ENCODE results near the gene GBF1.
A peak's percentile ranks its signal among the peaks of the same experiment; 100 is the strongest.

GBF1 gene

DNA sequence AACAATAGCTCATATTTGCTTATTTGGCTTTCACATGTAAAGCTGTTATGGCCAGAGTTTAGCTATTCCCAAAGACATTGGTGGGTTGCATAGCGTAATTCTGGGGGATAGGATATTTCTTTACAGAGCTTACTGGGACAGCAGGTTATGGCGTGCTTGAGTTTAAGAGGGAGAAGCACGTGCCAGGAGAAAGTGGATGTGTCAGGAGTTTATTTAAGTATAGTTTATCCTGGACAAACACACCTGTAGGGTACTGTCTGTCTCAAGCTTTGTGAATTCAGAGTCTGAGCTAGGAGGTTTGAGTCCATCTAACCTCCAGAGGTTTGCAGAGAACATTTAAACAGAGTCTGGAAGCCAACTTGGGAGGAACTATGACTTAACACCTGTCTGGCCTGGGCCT, 21.3 kb downstream of the GBF1 start:
- ChIA-PET CTCF (interaction anchor here (0.6 to 3.1 kb wide), 8 partner anchors 13 to 454 kb away, joined by 3 to 18 read pairs (median 4); partner anchors contain the start of gene PITX3), POLR2A (no interaction called here)

DNA sequence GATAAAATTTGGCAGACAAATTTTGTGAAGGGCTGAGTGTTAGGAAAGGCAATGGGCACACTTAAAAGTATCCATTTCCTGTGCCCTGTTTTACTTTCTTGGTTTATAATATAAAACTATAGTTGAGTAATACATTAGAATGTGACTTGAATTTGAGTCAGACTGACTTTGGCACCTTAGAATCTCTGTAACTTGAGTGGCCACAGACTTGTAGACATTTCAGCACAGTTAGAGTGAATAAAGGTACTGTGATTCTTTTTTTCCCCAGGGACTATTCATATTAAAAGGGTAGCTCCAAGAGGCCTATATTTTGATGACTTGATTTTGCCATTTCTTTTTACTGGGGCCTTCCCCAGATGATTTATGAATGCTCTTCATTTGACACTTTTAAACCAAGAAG, 22.4 kb downstream of the GBF1 start:
- Histone ChIP-seq H3K4me1 (ENCODE audit: control extremely low read depth in 1 of 4, control insufficient read depth in 4 of 4, insufficient read depth in 4 of 4, low read length in 3 of 4) (no peaks in the 10 kb centered on the region), H3K4me3 (ENCODE audit: control insufficient read depth in 1 of 7, extremely low read depth in 1 of 7, insufficient read depth in 4 of 7, low read depth in 2 of 7, low read length in 6 of 7) (no peak overlapping the region), H3K36me3 (ENCODE audit: control insufficient read depth in 4 of 4, insufficient read depth in 4 of 4, low read length in 3 of 4) (peaks cover 6 to 32% (median 10%) of the 10 kb centered on the region in 4 experiments), H3K27ac (ENCODE audit: insufficient read depth in 1 of 2, low read depth in 1 of 2, low read length in 2 of 2, poor library complexity in 1 of 2, severe bottlenecking in 2 of 2) (no peak overlapping the region), H3K27me3 (replicated peaks in 2 of 5; ENCODE audit: control insufficient read depth in 4 of 5, insufficient read depth in 5 of 5, low read length in 4 of 5) (no peaks in the 10 kb centered on the region), H3K9me3 (ENCODE audit: control extremely low read depth in 1 of 5, control insufficient read depth in 4 of 5, insufficient read depth in 2 of 5, low read depth in 1 of 5, low read length in 4 of 5) (no peaks in the 10 kb centered on the region)
- ChIA-PET POLR2A (no interaction called here), CTCF (interaction anchor here (0.6 to 3.1 kb wide), 8 partner anchors 9 to 1723 kb away, joined by 3 to 18 read pairs (median 4); no protein-coding TSS in a partner anchor)
- DNase-seq: no peak

More for the DNA sequence above, 21.3 kb downstream of the GBF1 start:
- Histone ChIP-seq H3K4me1 (ENCODE audit: control extremely low read depth in 1 of 4, control insufficient read depth in 4 of 4, insufficient read depth in 4 of 4, low read length in 3 of 4) (no peaks in the 10 kb centered on the region), H3K4me3 (ENCODE audit: control insufficient read depth in 1 of 7, extremely low read depth in 1 of 7, insufficient read depth in 4 of 7, low read depth in 2 of 7, low read length in 6 of 7) (no peak overlapping the region), H3K27me3 (replicated peaks in 2 of 5; ENCODE audit: control insufficient read depth in 4 of 5, insufficient read depth in 5 of 5, low read length in 4 of 5) (no peaks in the 10 kb centered on the region), H3K9me3 (ENCODE audit: control extremely low read depth in 1 of 5, control insufficient read depth in 4 of 5, insufficient read depth in 2 of 5, low read depth in 1 of 5, low read length in 4 of 5) (no peaks in the 10 kb centered on the region), H3K36me3 (ENCODE audit: control insufficient read depth in 4 of 4, insufficient read depth in 4 of 4, low read length in 3 of 4) (peaks cover 14 to 41% (median 18%) of the 10 kb centered on the region in 4 experiments), H3K27ac (ENCODE audit: insufficient read depth in 1 of 2, low read depth in 1 of 2, low read length in 2 of 2, poor library complexity in 1 of 2, severe bottlenecking in 2 of 2) (no peak overlapping the region)
- 100% methylated on average over 3 of the region's 3 CpGs for WGBS (ENCODE audit: insufficient coverage)
- no peak for DNase-seq

DNA sequence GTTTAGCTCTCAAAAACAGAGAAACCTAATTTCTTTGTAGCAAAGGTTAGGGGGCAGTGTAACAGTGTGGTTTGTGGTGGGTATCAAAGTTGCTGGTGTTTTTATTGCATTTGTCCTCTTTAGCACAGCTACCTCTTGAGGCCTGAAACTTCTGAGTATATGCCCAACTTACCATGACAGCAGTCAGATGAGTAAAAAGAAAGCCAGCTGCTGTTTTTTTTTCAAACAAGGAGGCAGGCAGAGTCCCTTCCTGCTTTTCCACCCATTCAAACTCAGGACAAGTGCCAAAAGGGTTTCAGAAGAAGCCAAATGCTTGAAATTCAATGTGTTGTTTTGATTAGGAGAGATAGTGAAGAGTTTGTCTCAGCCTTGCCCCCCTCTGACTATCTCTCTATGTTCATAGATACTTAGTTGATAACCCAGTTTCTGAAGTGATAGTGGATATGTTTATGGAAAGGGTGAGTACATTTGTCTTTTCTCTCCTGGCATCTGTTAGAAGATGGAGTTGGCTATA, 23.1 kb downstream of the GBF1 start:
- Histone ChIP-seq H3K36me3 (ENCODE audit: control insufficient read depth in 4 of 4, insufficient read depth in 4 of 4, low read length in 3 of 4) (peaks cover 0 to 27% (median 9%) of the 10 kb centered on the region in 4 experiments), H3K9me3 (ENCODE audit: control extremely low read depth in 1 of 5, control insufficient read depth in 4 of 5, insufficient read depth in 2 of 5, low read depth in 1 of 5, low read length in 4 of 5) (no peaks in the 10 kb centered on the region), H3K4me3 (ENCODE audit: control insufficient read depth in 1 of 7, extremely low read depth in 1 of 7, insufficient read depth in 4 of 7, low read depth in 2 of 7, low read length in 6 of 7) (no peak overlapping the region), H3K27me3 (replicated peaks in 2 of 5; ENCODE audit: control insufficient read depth in 4 of 5, insufficient read depth in 5 of 5, low read length in 4 of 5) (no peaks in the 10 kb centered on the region), H3K4me1 (ENCODE audit: control extremely low read depth in 1 of 4, control insufficient read depth in 4 of 4, insufficient read depth in 4 of 4, low read length in 3 of 4) (no peaks in the 10 kb centered on the region), H3K27ac (ENCODE audit: insufficient read depth in 1 of 2, low read depth in 1 of 2, low read length in 2 of 2, poor library complexity in 1 of 2, severe bottlenecking in 2 of 2) (no peak overlapping the region)
- POLR2A ChIA-PET: no interaction called here
- CTCF ChIA-PET: interaction anchor here (0.7 to 3.1 kb wide), 6 partner anchors 8 to 1724 kb away, joined by 3 to 18 read pairs (median 4); no protein-coding TSS in a partner anchor
- DNase-seq: peak in 2 of 3 donors; percentile 5 to 10

DNA sequence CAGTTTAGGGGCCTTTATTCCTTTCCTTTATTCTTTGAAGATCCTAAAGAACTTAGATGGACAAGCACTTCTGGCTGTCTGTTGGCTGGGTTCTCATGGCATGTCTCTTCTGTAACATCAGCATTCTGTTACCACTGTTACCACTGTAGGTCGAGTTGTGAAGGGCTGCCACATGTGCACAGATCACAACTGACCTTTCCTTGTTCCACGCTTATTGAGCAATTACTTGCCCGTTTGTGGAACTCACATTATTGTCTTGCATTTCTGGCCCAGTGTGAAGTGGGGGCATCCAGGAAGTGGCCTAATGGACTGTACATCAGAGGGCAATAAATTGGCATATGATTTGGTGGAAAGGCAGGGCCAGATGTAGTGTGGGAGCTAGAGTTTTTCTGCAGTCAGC, 23.7 kb downstream of the GBF1 start:
- ChIA-PET POLR2A (no interaction called here), CTCF (interaction anchor here (1.2 to 1.4 kb wide), 2 partner anchors 8 to 9 kb away, joined by 3 to 4 read pairs; no protein-coding TSS in a partner anchor)
- Histone ChIP-seq H3K27me3 (replicated peaks in 2 of 5; ENCODE audit: control insufficient read depth in 4 of 5, insufficient read depth in 5 of 5, low read length in 4 of 5) (no peaks in the 10 kb centered on the region), H3K4me1 (ENCODE audit: control extremely low read depth in 1 of 4, control insufficient read depth in 4 of 4, insufficient read depth in 4 of 4, low read length in 3 of 4) (no peaks in the 10 kb centered on the region), H3K27ac (ENCODE audit: insufficient read depth in 1 of 2, low read depth in 1 of 2, low read length in 2 of 2, poor library complexity in 1 of 2, severe bottlenecking in 2 of 2) (no peak overlapping the region), H3K36me3 (ENCODE audit: control insufficient read depth in 4 of 4, insufficient read depth in 4 of 4, low read length in 3 of 4) (peaks cover 0 to 22% (median 8%) of the 10 kb centered on the region in 4 experiments), H3K4me3 (ENCODE audit: control insufficient read depth in 1 of 7, extremely low read depth in 1 of 7, insufficient read depth in 4 of 7, low read depth in 2 of 7, low read length in 6 of 7) (no peak overlapping the region), H3K9me3 (ENCODE audit: control extremely low read depth in 1 of 5, control insufficient read depth in 4 of 5, insufficient read depth in 2 of 5, low read depth in 1 of 5, low read length in 4 of 5) (no peaks in the 10 kb centered on the region)
- WGBS (ENCODE audit: insufficient coverage): 85% methylated on average over 3 of the region's 3 CpGs
- DNase-seq: no peak

DNA sequence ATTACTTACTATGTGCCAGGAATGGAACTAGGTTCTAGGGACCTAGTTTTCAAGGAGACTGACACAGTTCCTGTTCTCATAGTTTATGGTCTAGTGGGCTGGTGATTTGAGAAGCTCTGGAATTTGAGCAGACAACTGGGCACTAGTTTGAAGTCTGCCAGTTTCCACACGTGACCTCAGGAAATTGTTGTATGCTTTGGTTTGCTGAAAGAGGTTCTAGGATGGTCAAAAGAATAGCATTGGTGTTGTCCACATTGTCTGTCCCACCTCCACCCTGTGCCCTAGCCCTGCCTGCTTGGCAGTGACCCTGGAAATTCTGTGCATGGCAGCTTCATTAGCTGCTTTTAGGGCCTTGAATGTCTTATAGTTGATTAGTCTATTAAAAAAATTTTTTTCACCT, 28.7 kb downstream of the GBF1 start:
- no peaks in the 10 kb centered on the region for H3K9me3 ChIP-seq (ENCODE audit: control extremely low read depth in 1 of 5, control insufficient read depth in 4 of 5, insufficient read depth in 2 of 5, low read depth in 1 of 5, low read length in 4 of 5)
- no peak for DNase-seq
- H3K4me3 ChIP-seq (ENCODE audit: control insufficient read depth in 1 of 7, extremely low read depth in 1 of 7, insufficient read depth in 4 of 7, low read depth in 2 of 7, low read length in 6 of 7): no peak overlapping the region
- H3K36me3 ChIP-seq (ENCODE audit: control insufficient read depth in 4 of 4, insufficient read depth in 4 of 4, low read length in 3 of 4): peaks cover 0 to 3% (median 1%) of the 10 kb centered on the region in 4 experiments
- 71% methylated on average over 1 of the region's 1 CpG for WGBS (ENCODE audit: insufficient coverage)
- H3K27me3 ChIP-seq (replicated peaks in 2 of 5; ENCODE audit: control insufficient read depth in 4 of 5, insufficient read depth in 5 of 5, low read length in 4 of 5): no peaks in the 10 kb centered on the region
- no peaks in the 10 kb centered on the region for H3K4me1 ChIP-seq (ENCODE audit: control extremely low read depth in 1 of 4, control insufficient read depth in 4 of 4, insufficient read depth in 4 of 4, low read length in 3 of 4)
- CTCF ChIA-PET: interaction anchor here (0.8 to 1.5 kb wide), 5 partner anchors 9 to 79 kb away, joined by 3 to 5 read pairs (median 3); no protein-coding TSS in a partner anchor
- POLR2A ChIA-PET: no interaction called here
- H3K27ac ChIP-seq (ENCODE audit: insufficient read depth in 1 of 2, low read depth in 1 of 2, low read length in 2 of 2, poor library complexity in 1 of 2, severe bottlenecking in 2 of 2): no peak overlapping the region

DNA sequence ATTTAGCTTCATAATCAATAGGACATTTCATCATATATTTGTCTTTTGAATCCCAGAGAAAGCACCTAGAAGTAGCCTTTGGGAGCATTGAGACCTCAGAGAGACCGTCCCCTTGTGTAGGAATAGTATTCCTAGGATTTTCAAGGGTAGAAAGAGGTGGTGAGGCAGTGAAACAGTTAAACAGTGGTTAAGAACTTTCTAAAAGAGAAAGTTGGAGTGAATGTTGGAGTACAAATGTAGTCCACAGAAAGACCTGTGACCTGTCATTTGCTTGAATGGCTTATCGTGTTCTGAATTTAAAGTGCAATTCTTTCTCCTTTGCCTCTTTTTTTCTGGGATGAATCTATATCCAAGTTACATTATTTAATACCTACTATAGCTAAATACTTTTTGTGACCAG, 30.0 kb downstream of the GBF1 start:
- no peak overlapping the region for H3K27ac ChIP-seq (ENCODE audit: insufficient read depth in 1 of 2, low read depth in 1 of 2, low read length in 2 of 2, poor library complexity in 1 of 2, severe bottlenecking in 2 of 2)
- H3K9me3 ChIP-seq (ENCODE audit: control extremely low read depth in 1 of 5, control insufficient read depth in 4 of 5, insufficient read depth in 2 of 5, low read depth in 1 of 5, low read length in 4 of 5): no peaks in the 10 kb centered on the region
- POLR2A ChIA-PET: no interaction called here
- CTCF ChIA-PET: interaction anchor here (1.5 kb wide), 1 partner anchor 25 kb away, joined by 3 read pairs; no protein-coding TSS in a partner anchor
- H3K36me3 ChIP-seq (ENCODE audit: control insufficient read depth in 4 of 4, insufficient read depth in 4 of 4, low read length in 3 of 4): peaks cover 0 to 2% (median 0%) of the 10 kb centered on the region in 4 experiments
- H3K27me3 ChIP-seq (replicated peaks in 2 of 5; ENCODE audit: control insufficient read depth in 4 of 5, insufficient read depth in 5 of 5, low read length in 4 of 5): no peaks in the 10 kb centered on the region
- no peak for DNase-seq
- H3K4me1 ChIP-seq (ENCODE audit: control extremely low read depth in 1 of 4, control insufficient read depth in 4 of 4, insufficient read depth in 4 of 4, low read length in 3 of 4): peaks cover 2 to 6% (median 4%) of the 10 kb centered on the region in 4 experiments
- H3K4me3 ChIP-seq (ENCODE audit: control insufficient read depth in 1 of 7, extremely low read depth in 1 of 7, insufficient read depth in 4 of 7, low read depth in 2 of 7, low read length in 6 of 7): no peak overlapping the region
- WGBS (ENCODE audit: insufficient coverage): 100% methylated on average over 1 of the region's 2 CpGs

DNA sequence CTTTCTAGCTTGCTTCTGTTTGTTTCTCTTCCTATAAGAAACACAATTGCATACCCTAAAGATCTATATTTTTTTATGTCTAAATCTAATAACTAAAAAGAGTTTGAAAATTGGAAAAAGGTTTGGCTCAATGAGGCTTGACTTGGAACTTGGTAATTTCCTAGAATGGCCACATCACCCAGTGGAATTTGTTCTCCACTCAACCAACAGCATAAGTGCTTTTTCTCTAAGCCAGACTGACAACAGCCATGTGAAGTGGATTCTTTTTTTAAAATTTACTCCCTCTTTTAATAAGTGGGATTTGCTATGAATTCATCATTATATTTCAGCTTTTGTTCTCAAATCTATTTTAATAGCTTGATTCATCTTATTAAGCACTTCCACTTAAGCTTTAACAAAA, 33.8 kb downstream of the GBF1 start:
- H3K9me3 ChIP-seq (ENCODE audit: control extremely low read depth in 1 of 5, control insufficient read depth in 4 of 5, insufficient read depth in 2 of 5, low read depth in 1 of 5, low read length in 4 of 5): no peaks in the 10 kb centered on the region
- H3K4me1 ChIP-seq (ENCODE audit: control extremely low read depth in 1 of 4, control insufficient read depth in 4 of 4, insufficient read depth in 4 of 4, low read length in 3 of 4): peaks cover 6 to 27% (median 16%) of the 10 kb centered on the region in 4 experiments
- POLR2A ChIA-PET: no interaction called here
- DNase-seq: no peak
- no peaks in the 10 kb centered on the region for H3K27me3 ChIP-seq (replicated peaks in 2 of 5; ENCODE audit: control insufficient read depth in 4 of 5, insufficient read depth in 5 of 5, low read length in 4 of 5)
- no peaks in the 10 kb centered on the region for H3K36me3 ChIP-seq (ENCODE audit: control insufficient read depth in 4 of 4, insufficient read depth in 4 of 4, low read length in 3 of 4)
- H3K4me3 ChIP-seq (ENCODE audit: control insufficient read depth in 1 of 7, extremely low read depth in 1 of 7, insufficient read depth in 4 of 7, low read depth in 2 of 7, low read length in 6 of 7): no peak overlapping the region
- CTCF ChIA-PET: interaction anchor here (1.0 to 2.3 kb wide), 5 partner anchors 11 to 73 kb away, joined by 3 to 9 read pairs (median 4); no protein-coding TSS in a partner anchor
- H3K27ac ChIP-seq (ENCODE audit: insufficient read depth in 1 of 2, low read depth in 1 of 2, low read length in 2 of 2, poor library complexity in 1 of 2, severe bottlenecking in 2 of 2): no peak overlapping the region
